LNCaP clone FGC (cell line): ENCODE results near the gene ANP32A.

Experiments used
- DNase-seq: peaks from one replicate; pipeline ENCODE4 v3.0.0-alpha.2; 2011; ENCODE audit warnings: low read depth
- H3K4me3 ChIP-seq: 2 replicates; pipeline ENCODE4 v1.5.1; 2011; ENCODE audit warnings: mild to moderate bottlenecking, low read depth, low read length, control low read depth
- TF ChIP-seq, protein P1 (sequence below): IDR thresholded peaks from 2 replicates; pipeline ENCODE4 v1.5.1; 2012; ENCODE audit warnings: mild to moderate bottlenecking; ENCODE audit not compliant: control insufficient read depth, insufficient read depth; ENCODE audit errors: extremely low read depth

Gene ANP32A

DNA sequence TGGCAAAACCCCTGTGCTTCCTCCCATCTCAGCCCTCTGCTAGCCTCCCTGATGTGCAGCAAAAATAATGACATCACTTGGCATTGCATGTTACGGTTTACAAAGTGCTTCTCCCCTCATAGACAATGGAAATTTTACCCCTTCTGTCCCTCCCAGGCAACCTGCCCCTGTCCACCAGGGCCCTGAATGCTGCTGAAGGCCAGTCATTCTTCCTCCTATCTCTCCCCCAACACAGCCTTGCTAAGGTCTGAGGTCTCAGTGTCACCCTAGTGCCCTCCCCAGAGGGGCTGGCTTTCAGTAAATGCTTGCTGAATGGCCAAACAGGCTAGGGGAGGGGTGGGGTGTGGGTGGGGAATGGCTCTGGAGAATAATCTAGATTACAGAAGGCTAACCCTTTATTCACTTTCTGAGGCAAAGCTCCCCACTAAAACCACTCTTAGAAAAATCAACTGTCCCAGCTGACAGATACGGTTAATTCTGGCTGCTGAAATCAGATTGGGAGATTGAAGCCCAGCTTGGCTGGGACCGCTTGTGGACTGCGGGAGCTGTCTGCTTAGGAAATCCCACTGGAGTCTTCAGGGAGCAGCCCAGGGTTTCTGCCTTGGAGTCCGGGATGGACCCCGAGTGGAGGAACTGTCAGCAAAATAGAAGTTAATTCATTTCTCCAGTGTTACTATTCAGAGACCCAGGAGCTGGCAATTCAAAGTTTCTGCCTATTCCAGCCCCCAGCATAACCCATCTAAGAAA is 22.9 kb downstream of the ANP32A start:
- DNase-seq, result no peak
- TF ChIP-seq, protein P1, sequence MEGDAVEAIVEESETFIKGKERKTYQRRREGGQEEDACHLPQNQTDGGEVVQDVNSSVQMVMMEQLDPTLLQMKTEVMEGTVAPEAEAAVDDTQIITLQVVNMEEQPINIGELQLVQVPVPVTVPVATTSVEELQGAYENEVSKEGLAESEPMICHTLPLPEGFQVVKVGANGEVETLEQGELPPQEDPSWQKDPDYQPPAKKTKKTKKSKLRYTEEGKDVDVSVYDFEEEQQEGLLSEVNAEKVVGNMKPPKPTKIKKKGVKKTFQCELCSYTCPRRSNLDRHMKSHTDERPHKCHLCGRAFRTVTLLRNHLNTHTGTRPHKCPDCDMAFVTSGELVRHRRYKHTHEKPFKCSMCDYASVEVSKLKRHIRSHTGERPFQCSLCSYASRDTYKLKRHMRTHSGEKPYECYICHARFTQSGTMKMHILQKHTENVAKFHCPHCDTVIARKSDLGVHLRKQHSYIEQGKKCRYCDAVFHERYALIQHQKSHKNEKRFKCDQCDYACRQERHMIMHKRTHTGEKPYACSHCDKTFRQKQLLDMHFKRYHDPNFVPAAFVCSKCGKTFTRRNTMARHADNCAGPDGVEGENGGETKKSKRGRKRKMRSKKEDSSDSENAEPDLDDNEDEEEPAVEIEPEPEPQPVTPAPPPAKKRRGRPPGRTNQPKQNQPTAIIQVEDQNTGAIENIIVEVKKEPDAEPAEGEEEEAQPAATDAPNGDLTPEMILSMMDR, result no peak
- no peak overlapping the region for H3K4me3 ChIP-seq

DNA sequence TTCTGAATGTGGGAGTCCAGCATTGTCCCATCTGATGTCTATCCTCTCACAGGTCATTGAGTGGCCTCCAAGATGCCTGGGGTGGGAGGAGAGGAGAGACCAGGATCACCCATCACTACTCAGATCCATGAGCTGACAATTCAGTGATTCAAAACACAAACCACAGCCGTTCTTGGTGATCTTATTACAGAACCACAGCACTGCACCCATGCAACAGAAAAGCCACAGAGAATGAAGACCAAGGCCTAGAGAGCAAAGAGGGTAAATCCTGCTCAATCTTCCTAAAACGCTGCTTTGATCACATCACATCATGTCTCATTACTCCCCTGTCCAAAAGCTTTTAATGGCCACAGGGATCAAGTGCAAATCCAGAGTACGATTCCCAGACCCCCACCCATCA is 23.5 kb downstream of the ANP32A start:
- no peak for DNase-seq
- TF ChIP-seq, protein P1, result no peak
- H3K4me3 ChIP-seq, result no peak overlapping the region

DNA sequence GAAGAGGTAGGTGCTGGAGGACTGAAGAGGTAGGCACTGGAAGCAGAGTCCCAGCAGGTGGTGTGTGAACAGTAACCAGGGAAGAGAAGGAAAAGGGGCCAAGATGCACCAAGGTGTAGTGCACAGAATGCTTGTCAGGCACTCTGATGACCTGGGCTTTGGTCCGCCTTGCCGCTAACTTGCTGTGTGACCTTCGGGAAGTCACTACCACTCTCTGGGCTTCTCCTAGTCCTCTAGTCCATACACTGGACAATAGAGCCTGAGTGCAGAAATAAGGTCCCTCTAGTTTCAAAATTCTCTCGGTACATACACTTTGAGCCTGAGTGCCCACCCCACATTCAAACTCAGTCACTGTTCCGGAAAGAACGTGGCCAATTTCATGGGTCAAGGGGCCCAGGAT is 24.1 kb downstream of the ANP32A start:
- no peak overlapping the region for H3K4me3 ChIP-seq
- DNase-seq, result no peak
- TF ChIP-seq, protein P1, result no peak

DNA sequence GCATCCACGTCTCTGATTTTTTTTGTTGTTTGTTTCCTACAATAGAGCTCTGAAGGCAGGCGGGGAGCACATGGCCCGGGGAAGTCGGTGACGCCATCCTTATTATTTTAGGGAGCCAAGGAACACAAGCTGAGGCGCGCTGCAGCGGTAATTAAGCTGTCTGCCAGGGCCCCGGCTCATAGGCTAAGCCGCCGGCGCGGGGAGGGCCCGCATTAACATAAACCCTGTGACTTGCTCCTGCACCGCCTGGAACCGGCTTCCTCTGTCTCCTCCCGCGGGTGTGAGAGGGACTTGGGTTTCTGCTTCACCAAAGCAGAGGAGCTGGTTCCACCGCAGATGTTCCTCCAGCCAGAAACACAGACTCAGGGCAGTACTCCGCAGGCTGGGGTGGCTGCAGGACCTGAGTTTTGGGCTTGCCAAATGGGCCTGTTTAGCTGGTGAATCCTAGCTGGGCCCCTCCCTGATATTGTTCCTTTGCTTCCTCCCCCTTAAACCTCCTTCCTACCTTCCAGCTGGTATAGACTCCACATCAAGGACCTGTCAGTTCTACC is 25.3 kb downstream of the ANP32A start:
- TF ChIP-seq, protein P1, result no peak
- DNase-seq, result no peak
- H3K4me3 ChIP-seq, result no peak overlapping the region

DNA sequence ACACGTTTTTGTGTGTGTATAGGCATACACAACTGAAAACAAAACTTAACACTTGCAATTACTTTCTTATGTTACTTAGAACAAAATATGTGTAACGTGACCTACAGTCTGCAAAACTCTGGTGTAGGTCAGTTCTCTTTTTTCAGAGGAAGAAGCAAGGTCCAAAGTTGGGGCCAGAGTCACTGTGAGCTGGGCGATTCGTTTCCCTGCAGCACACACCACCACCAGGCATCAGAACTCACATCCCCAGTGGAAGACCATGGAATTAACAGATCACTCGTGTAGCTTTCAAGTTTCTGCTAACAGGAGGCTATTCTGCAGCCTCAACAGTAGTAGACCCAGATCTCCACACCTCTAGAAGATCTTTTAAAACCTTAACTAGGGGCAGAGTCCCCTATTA is 25.8 kb downstream of the ANP32A start:
- no peak overlapping the region for H3K4me3 ChIP-seq
- DNase-seq, result no peak

DNA sequence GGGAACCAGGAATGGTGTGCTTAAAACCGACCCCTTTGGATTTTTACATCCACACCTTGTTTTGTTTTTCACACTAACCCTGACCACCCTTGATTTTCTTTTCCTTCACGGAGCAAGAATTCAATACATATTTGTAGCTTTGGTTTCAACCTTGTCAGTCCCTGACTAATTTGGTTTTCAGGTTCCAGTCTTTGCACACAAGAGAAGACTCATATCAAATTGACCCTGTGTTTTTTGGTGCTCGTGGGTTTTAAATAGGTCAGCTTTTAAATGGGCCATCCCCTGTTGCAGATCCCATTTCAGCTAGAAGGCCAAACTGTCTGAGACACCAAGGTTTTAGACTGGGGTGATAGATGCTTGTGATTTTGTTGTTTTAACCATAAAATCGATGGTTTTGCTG is 26.4 kb downstream of the ANP32A start:
- no peak overlapping the region for H3K4me3 ChIP-seq

More for the DNA sequence above, 25.8 kb downstream of the ANP32A start:
- TF ChIP-seq, protein P1, result no peak

More for the DNA sequence above, 26.4 kb downstream of the ANP32A start:
- DNase-seq, result no peak
- TF ChIP-seq, protein P1, result no peak
